ENCODE measurements around the gene SV2C.
"Not testable (repeated sequence)": the region's sequence is repeated elsewhere in the genome, so short reads cannot be mapped to it uniquely, and the experiment has no call there.

Gene SV2C

GRCh38 chr5:76264681-76265080 lies 181.5 kb downstream of the SV2C start:
- FAIRE-seq: no peak

DNA sequence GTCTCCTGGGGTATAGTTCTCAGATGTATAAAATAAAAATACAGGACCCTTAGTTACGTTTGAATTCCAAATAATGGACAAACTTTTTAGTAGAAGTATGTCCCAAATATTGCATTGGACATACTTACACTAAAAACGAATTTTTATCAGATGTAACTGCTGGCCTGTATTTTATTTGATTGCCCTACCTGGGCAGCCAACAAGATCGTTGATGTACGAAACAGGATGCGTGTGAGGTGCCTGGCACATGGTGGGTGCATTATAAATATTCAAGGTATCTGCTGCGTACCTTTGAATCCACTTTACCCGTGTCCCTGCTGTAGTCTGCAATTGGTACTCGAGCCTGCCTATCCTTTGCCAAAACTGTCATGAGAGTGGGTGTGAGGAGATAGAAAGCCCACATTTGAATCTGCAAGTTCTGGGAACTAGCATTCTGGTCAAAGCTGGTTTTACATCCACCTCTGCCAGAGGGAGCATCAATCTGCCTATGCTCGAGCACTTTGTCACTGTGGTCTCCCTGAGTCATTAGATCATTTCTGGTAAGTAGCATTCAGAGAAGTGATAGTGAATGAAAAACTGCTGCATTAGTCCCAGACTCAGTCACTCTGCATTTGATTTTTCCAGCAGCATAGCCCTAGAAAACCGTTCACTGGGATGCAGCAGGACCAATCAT lies 186.2 kb downstream of the SV2C start:
- FAIRE-seq: no peak

DNA sequence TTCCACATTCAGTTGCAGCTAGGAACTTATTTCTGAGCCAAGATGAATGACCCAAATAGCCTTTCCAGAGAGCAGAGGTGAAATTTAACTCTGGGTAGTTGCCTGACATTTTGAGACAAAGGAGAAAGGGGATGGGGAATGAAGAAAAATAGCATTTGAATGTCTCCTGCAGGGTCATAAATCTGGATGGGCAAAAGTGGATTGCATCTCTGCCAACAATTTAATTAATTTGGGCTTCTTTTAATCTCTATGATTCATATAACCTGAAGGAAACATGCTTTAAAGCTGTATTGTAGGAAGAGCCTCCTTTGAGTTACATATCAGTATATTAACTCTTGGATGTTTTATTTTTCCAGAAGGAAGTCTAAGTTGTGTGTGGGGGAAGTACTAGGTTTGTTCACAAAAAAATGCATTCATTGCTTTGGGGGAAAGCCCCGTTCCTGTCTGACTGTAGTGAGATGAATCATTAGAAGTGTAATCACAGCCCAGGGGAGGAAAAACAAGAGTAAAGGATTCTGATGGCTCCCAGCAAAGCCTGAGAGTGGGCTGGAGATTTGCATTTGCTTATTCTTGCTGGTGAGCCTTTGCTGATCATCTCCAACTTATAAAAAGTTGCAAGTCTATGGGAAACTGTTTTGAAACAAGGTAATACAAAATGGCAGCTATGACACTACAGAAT lies 186.9 kb downstream of the SV2C start:
- peak; percentile 98 for FAIRE-seq

- peak; percentile 99 for FAIRE-seq
Observed at GRCh38 chr5:76271836-76272235, 188.7 kb downstream of the SV2C start.

- FAIRE-seq: no peak
Observed at GRCh38 chr5:76273206-76273885, 190.2 kb downstream of the SV2C start.

DNA sequence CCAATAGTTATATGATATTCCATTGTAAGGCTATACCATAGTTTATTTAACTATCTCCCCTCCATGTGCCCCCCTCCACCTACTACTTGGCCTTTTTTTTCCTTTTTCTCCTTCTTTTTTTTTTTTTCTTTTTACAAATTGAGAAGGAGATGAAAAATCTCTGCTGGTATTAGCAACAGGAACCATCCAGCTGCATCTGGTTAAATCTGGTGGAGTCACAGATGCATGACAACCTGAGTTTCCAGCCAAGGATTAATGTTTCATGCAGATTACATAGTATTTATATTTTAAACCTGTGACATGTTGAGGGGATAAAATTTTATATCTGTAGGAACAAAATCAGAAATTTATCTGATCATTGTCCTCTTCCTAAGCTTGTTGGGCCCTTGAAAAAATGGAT lies 191.4 kb downstream of the SV2C start:
- no peak for FAIRE-seq

DNA sequence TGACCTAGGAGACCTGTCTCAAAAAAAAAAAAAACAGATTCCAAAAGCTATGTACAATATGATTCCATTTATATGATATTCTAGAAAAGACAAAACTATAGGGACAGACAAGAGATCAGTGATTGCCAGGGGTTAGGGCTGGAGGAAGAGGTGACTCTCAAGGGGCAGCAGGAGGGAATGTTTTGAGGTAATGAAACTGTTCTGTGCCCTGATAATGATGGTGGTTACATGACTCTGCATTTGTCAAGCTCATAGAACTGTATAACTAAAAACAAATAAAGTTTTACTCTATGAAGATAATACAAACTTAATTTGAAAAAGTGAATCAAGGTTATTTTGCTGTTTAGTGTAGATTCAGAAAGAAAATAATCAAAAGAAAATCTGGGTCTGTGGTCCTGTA lies 194.6 kb downstream of the SV2C start:
- no peak for FAIRE-seq

DNA sequence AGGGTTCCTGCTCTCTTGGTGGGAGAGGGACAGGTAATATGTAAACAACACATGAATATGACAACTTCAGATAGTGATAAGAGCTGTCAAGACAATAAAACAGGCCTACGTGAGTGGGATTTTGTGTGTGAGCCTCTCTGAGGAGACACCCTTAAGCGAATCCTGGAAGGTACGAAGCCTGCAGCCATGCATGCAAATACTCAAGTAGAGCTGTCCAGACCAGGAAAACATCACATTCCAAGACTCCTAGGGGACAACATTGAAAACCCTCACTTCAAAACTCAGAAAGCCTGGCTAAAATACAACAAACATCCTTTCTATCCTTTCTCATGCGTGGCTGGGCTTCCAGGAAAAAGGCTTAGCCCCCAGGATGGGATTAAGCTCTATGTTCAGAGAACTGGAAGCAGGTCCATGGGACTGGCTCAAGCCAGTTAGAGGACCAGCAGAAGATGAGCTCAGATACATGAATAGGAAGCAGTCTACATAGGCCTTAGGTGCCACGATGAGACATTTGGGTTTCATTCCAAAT lies 195.1 kb downstream of the SV2C start:
- no peak for FAIRE-seq

- no peak for FAIRE-seq
Observed at GRCh38 chr5:76280494-76280893, 197.3 kb downstream of the SV2C start.

DNA sequence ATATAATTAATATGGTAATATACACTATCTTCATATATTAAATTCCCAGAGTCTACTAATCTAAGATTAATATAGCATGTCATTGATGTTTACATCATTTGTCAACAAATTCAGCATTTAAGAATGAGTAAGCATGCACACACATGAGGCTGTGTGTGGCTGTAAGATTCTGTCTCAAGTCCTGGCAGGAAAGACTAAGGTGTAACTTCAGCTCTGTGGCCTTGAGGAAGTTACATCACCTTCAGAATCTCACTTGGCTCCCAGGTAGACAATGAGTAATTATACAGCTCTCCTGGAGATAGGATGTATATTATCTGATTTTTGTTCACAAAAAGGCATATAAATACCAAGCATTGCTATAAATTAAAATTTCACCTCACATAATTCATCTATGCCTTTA lies 200.5 kb downstream of the SV2C start:
- no peak for FAIRE-seq

DNA sequence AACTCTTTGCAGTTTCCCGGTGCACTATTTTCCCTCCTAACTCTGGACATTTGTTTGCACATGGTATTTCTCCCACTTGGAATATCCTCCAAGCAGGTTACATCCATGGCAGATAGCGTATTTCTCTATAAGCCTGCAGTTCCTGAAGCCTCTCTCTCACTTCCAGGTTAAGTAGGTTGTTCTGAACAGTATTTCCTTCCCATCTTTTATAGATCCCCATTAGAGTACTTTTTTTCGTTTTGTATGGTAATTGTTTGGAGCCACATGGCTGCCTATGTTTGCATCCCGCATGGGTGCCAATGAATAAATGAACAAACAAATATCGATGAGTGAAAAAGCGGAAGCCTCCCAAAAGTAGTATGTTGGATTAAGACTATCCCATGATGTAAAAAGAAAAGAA lies 206.5 kb downstream of the SV2C start:
- FAIRE-seq: no peak

DNA sequence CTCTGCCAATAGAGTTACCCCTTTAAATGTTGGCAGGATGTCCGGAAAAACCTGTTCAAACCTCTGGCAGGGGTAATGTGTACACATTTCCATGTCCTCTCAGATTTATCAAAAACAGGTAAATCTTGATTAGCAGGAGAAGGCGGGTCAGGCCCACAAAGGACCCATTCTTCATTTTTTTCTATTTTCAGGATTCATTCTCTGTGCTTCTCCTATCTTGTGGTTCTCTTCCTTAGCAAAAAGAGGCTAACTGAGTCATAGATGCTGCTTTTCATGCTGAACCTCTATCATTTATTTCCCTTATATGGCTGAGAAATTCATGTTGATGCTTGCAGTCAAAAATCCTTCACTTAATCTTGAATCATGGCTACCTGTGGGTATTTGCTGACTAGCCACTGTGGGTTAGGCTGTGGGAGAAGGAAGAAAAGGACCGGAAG lies 207.2 kb downstream of the SV2C start:
- FAIRE-seq: no peak

DNA sequence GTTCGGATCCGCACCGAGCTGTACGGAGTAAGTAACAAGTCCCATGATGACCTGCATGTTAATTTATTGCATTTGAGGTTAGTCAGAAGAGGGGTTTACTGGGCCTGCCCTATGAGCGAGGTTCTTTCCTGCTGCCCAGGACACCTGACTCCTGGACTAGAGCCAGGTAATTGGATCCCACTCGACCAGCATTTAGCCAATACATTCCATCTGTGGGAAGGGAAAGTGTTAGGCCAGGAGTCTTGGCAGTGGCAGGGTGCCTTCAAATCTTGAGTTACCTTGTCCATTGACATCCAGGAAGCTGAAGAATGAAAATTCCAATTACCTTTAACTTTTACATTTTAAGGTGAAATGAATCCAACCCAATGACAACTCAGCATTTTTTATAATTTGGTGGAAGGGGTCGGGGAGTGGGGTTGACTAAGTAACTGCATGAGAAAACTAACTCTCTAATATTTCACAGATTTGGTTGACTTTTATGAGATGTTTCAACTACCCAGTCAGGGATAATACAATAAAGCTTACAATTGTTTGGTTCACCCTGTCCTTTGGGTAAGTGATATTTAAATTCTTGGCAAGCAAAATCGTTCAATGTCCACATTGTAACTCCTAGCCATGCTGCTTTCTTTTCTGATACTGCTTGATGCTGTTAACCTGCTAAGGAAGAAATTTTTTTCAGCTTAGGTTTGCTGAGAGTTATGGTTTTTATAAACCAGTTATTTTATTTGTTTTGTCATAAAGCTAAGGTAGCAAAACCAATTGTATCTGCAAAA lies 208.3 kb downstream of the SV2C start:
- no peak for FAIRE-seq

GRCh38 chr5:76292620-76293322 lies 209.6 kb downstream of the SV2C start:
- FAIRE-seq: no peak

DNA sequence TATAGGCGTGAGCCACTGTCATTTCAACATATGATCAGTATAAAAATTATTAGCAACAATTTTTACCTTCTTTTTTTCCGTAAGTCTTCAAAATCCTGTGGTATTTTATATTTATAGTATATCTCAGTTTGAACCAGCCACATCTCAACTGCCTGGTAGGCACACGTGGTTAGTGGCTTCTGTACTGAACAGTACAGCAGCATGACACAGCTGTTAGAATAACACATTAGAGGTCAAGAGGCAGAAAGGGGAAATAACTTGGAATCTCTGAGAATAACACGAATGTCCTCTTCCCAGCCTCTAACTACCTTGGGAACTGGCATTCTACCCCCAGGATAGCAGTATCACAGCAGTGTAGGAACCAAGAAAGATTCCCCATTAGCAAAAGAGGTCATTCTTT lies 211.4 kb downstream of the SV2C start:
- no peak for FAIRE-seq

- FAIRE-seq: no peak
Observed at GRCh38 chr5:76298852-76299251, 215.7 kb downstream of the SV2C start.

DNA sequence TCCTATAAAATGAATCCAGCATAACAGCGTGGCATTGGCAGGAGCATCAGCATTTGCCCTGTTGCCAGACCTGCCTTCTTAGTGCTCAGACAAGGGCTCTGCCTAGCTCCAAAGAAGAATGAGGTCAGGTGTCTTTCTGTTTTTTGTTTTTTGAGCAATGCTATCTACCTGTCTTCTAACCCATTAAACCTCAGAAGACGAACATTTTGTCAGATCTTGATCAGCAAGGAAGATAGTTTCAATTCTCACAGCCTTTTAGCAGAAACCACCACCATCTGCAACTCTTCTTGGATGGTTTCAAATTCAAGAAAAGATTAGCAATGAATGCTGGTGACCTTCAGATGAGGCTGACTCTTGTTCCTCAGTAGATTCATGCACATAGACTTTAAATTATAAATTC lies 216.4 kb downstream of the SV2C start:
- FAIRE-seq: no peak

- FAIRE-seq: not testable (repeated sequence)
Observed at GRCh38 chr5:76301932-76302331, 218.7 kb downstream of the SV2C start.

GRCh38 chr5:76302661-76303060 lies 219.5 kb downstream of the SV2C start:
- FAIRE-seq: not testable (repeated sequence)

GRCh38 chr5:76303921-76304320 lies 220.7 kb downstream of the SV2C start:
- FAIRE-seq: no peak

- no peak for FAIRE-seq
Observed at GRCh38 chr5:76305269-76305668, 222.1 kb downstream of the SV2C start.

GRCh38 chr5:76305775-76306174 lies 222.6 kb downstream of the SV2C start:
- no peak for FAIRE-seq
